Testis (tissue), 3 donors: ENCODE measurements around the gene C11orf98. TPM values are rescaled to one million over a fixed set of nuclear protein-coding genes. Genes with fewer than 3 reads are reported as not detected.
"Not testable (repeated sequence)": the region's sequence is repeated elsewhere in the genome, so short reads cannot be mapped to it uniquely, and the experiment has no call there.

ENCODE experiments used
- DNase-seq: peaks from one replicate; pipeline ENCODE4 v3.0.0-alpha.2; 2019
- H3K27ac ChIP-seq, 2 donors: fragments of 200-600 bp; sonication (generic); one replicate each; pipeline ENCODE4 v1.5.1; 2019
- H3K27me3 ChIP-seq: fragments of 200-600 bp; sonication (generic); one replicate; pipeline ENCODE4 v1.5.1; 2019
- H3K36me3 ChIP-seq: fragments of 200-600 bp; sonication (generic); one replicate; pipeline ENCODE4 v1.5.1; 2017; ENCODE audit warnings: low read depth; ENCODE audit errors: missing control alignments
- H3K4me1 ChIP-seq: fragments of 200-600 bp; sonication (generic); one replicate; pipeline ENCODE4 v1.5.1; 2019
- H3K4me3 ChIP-seq, 2 donors: fragments of 200-600 bp; sonication (generic); one replicate each; pipeline ENCODE4 v1.5.1; 2017 to 2019
- H3K9me3 ChIP-seq: fragments of 200-600 bp; sonication (generic); one replicate; pipeline ENCODE4 v1.5.1; 2017
- CTCF ChIP-seq, 3 experiments: fragments of 450-650 bp in 2 of 3; fragments of 200-600 bp in 1 of 3; sonication (generic) in 1 of 3; IDR thresholded peaks; one replicate each; pipeline ENCODE4 v1.5.1; 2016 to 2019; ENCODE audit warnings: antibody characterized with exemption in 3 of 3, mild to moderate bottlenecking in 2 of 3, moderate library complexity in 1 of 3
- POLR2A ChIP-seq: fragments of 450-650 bp; IDR thresholded peaks from one replicate; pipeline ENCODE4 v1.6.1; 2017; ENCODE audit warnings: antibody characterized with exemption, mild to moderate bottlenecking, moderate library complexity
- WGBS, 2 donors: methylation state at CpG; one replicate each; pipeline ENCODE4 v1.1.5; 2018; 5-methylcytosine and 5-hydroxymethylcytosine counted together
- intact Hi-C: fragments of 100-400 bp; cut with DNase I; formaldehyde crosslinking; loops from one replicate; pipeline ENCODE4 v1.15.1; 2023; ENCODE audit warnings: low total_unique reads
- polyA plus RNA-seq: library from polyadenylated mRNA; stranded (reverse); fragments of 350-450 nt; fragmentation: Illumina TruSeq; extraction: RNeasy Lipid Tissue Mini Kit (QIAGEN cat#74804); gene quantifications from one replicate; pipeline ENCODE4 v1.2.3, GENCODE V29; 2014; ENCODE audit warnings: low read depth, low replicate concordance; ENCODE audit not compliant: insufficient read depth
- total RNA-seq, 2 donors: library from RNA; depleted of rRNA; stranded (reverse); fragments of >200 nt; gene quantifications; one replicate each; pipeline ENCODE4 v1.2.3, GENCODE V29; 2016

The C11orf98 gene
- total and polyA plus RNA-seq, 3 donors from 2014 or later = 39.3 to 100 (median 62.8) TPM

- H3K9me3 ChIP-seq = no peaks in the 10 kb centered on the region
- peaks cover 44% of the 10 kb centered on the region for H3K4me1 ChIP-seq
- WGBS, 2 donors = 55 to 66% methylated on average over 9 of the region's 10 CpGs
- H3K4me3 ChIP-seq = peak within 1 kb of the TSS; percentile 75
- no peaks in the 10 kb centered on the region for H3K36me3 ChIP-seq
- intact Hi-C loops = no loop called here
- peak; percentile 66 for DNase-seq
- no peak for TF ChIP-seq CTCF (IDR thresholded peaks at IDR 0.05)
- no peak for TF ChIP-seq POLR2A
- no peaks in the 10 kb centered on the region for H3K27me3 ChIP-seq
- peak within 1 kb of the TSS; percentile 80 to 99 for H3K27ac ChIP-seq
Observed at GRCh38 chr11:62707277-62707861, 42.4 kb upstream of the C11orf98 start, which contains the start of the genes BSCL2 and GNG3. Gene BSCL2 (minus strand): TSS chr11:62707424. CDS start chr11:62707195, 229 bp downstream. Gene GNG3 (plus strand): TSS chr11:62707676. CDS start chr11:62708296, 620 bp downstream.

DNA sequence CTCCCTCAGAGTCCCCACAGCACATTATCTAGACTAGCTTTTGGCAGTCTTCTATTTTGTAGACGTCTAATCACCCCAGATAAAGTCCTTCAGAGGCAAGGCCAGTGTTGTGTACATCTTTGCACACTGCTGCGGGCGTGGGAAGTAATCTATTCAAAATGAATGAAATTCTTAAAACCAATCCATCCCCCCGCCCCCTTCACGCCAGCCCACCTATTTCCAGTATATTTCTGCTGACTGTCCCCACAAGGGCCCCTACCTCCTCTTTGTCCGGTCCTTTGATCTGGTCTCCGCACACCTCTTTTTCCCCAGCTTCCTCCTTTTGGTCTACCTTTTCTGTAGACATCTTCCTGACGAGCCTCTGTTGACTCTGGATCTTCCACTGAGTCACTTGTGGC lies 41.8 kb upstream of the C11orf98 start:
- intact Hi-C loops = no loop called here
- peaks cover 44% of the 10 kb centered on the region for H3K4me1 ChIP-seq
- H3K27me3 ChIP-seq = no peaks in the 10 kb centered on the region
- 36 to 42% methylated on average over 8 of the region's 8 CpGs for WGBS, 2 donors
- no peak for DNase-seq
- H3K36me3 ChIP-seq = no peaks in the 10 kb centered on the region
- H3K9me3 ChIP-seq = no peaks in the 10 kb centered on the region
- TF ChIP-seq CTCF (IDR thresholded peaks at IDR 0.05) = no peak
- no peak for TF ChIP-seq POLR2A
- peak overlapping the region; percentile 15 to 80 for H3K27ac ChIP-seq
- H3K4me3 ChIP-seq = peak overlapping the region; percentile 75

GRCh38 chr11:62705880-62706849 lies 41.2 kb upstream of the C11orf98 start:
- peak overlapping the region; percentile 15 to 80 for H3K27ac ChIP-seq
- DNase-seq = peak; percentile 97
- peaks cover 44% of the 10 kb centered on the region for H3K4me1 ChIP-seq
- no peaks in the 10 kb centered on the region for H3K9me3 ChIP-seq
- H3K4me3 ChIP-seq = peak overlapping the region; percentile 75
- intact Hi-C loops = no loop called here
- no peak for TF ChIP-seq POLR2A
- no peak for TF ChIP-seq CTCF (IDR thresholded peaks at IDR 0.05)
- H3K27me3 ChIP-seq = no peaks in the 10 kb centered on the region
- WGBS, 2 donors = 3 to 10% methylated on average over 29 to 53 of the region's 73 CpGs
- H3K36me3 ChIP-seq = no peaks in the 10 kb centered on the region

DNA sequence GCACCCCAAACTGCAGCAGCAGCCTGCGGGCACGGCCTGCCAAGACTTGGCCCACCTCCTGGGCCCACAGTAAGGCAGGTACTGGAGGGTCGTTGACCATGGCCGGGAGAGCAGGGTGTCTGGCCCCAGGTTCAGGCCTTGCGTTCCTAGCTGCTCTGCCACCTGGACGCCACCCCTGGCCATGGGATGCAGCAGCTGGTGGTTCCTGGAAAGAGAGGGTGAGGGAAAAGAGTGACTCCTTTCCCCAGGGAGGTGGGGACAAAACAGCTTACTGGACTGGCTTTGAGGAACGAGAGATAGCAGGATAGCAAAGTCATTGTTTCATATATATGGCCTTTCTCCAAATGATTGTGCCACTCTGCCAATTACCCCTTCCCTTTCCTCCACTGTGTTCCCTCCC lies 40.4 kb upstream of the C11orf98 start:
- peak overlapping the region; percentile 75 for H3K4me3 ChIP-seq
- TF ChIP-seq POLR2A = no peak
- TF ChIP-seq CTCF (IDR thresholded peaks at IDR 0.05) = no peak
- DNase-seq = no peak
- H3K27ac ChIP-seq = peak overlapping the region; percentile 15 to 80
- peaks cover 41% of the 10 kb centered on the region for H3K4me1 ChIP-seq
- WGBS, 2 donors = 30 to 32% methylated on average over 7 of the region's 7 CpGs
- H3K9me3 ChIP-seq = no peaks in the 10 kb centered on the region
- intact Hi-C loops = no loop called here
- H3K27me3 ChIP-seq = no peaks in the 10 kb centered on the region
- no peaks in the 10 kb centered on the region for H3K36me3 ChIP-seq

DNA sequence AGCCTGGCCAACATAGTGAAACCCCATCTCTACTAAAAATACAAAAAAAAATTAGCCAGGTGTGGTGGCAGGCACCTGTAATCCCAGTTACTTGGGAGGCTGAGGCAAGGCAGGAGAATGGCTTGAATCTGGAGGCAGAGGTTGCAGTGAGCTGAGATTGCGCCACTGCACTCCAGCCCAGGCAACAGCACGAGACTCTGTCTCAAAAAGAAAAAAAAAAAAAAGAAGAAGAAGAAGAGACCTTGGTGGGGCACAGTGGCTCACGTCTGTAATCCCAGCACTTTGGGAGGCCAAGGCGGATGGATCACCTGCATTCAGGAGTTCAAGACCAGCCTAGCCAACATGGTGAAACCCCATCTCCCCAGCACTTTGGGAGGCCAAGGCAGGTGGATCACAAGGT lies 38.9 kb upstream of the C11orf98 start:
- H3K27ac ChIP-seq, H3K36me3 ChIP-seq, intact Hi-C loops, H3K4me3 ChIP-seq, H3K27me3 ChIP-seq, H3K9me3 ChIP-seq, DNase-seq: not testable (repeated sequence)
- WGBS, 2 donors = 95 to 96% methylated on average over 4 of the region's 4 CpGs
- H3K4me1 ChIP-seq = peaks cover 33% of the 10 kb centered on the region
